GM06990 (cell line): Measurements from ENCODE around the gene PTPRT.

Experiments
- DNase-seq: peaks from one replicate; pipeline ENCODE4 v3.0.0-alpha.2; 2011; ENCODE audit not compliant: insufficient read length; ENCODE audit errors: extremely low read depth
- H3K27me3 ChIP-seq: replicated peaks from 2 replicates; pipeline ENCODE4 v1.6.0; 2011; ENCODE audit warnings: low read length; ENCODE audit not compliant: control insufficient read depth, insufficient read depth
- H3K36me3 ChIP-seq: 2 replicates; pipeline ENCODE4 v1.5.1; 2011; ENCODE audit warnings: low read length; ENCODE audit not compliant: control insufficient read depth, insufficient read depth
- H3K4me3 ChIP-seq: replicated peaks from 2 replicates; pipeline ENCODE4 v1.5.1; 2011; ENCODE audit warnings: low read depth, mild to moderate bottlenecking, control low read depth, low read length
- CTCF ChIP-seq: IDR thresholded peaks from 2 replicates; pipeline ENCODE4 v1.5.1; 2011; ENCODE audit warnings: low read length, control low read depth, mild to moderate bottlenecking, inconsistent platforms; ENCODE audit not compliant: insufficient read depth, poor library complexity, severe bottlenecking

The PTPRT gene

DNA sequence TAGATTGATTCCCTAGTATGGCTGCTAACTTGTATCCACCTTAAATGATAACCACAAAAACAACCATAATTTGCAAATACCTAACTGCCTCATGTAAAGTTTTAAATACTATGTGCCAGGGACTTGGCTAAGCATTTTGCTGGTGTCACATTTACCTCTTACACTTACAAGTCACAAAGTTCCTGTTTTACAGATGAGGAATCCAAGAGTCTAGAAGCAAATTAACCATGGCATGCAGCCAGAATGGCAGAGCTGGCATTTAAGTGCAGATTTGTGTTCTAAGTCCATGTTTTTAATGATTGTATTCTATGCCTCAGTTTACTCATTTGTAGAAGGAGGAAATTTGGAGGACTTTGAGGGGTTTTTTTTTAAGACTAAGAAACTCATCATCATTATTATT lies 696.7 kb downstream of the PTPRT start:
- Histone ChIP-seq H3K27me3 (no peaks in the 10 kb centered on the region), H3K36me3 (no peaks in the 10 kb centered on the region), H3K4me3 (no peak overlapping the region)
- no peak for TF ChIP-seq CTCF
- DNase-seq = no peak

DNA sequence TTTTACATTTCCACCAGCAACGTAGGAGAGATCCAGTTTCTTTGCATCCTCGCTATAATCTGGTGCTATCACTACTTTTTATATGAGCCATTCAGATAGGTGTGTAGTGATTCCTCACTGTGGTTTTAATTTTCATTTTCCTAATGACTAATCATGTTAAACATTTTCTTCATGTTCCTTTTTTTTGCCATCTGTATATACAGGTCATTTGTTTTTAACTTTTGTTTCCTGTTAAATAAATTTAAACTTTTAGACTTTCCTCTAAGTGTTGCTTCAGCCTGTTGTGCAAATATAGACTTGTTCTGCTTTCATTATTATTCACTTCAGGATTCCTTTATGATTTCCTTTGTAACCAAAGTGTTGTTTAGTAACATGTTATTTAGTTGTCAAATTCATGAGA lies 697.4 kb downstream of the PTPRT start:
- DNase-seq = no peak
- no peaks in the 10 kb centered on the region for H3K36me3 ChIP-seq
- no peak for TF ChIP-seq CTCF
- H3K27me3 ChIP-seq = no peaks in the 10 kb centered on the region
- H3K4me3 ChIP-seq = no peak overlapping the region

DNA sequence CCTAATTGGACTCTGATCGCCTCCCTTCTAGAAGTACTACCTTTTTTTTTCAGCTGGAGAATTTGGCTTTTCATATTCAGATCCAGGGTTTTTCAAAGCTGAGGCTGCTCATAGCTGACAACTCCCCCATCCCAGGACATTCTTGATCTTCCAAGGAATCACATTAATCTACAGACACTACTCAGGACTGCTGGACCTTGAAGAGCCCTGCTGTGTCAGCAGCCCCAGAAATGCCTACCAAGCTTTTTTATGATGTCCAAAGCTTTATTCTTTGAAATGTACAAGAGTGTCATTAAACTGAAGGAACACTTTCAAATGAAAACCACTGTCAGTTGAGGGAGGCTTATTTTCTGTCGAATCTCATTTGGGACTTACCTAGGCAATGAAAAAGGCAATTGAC lies 704.1 kb downstream of the PTPRT start:
- Histone ChIP-seq H3K27me3 (no peaks in the 10 kb centered on the region), H3K4me3 (no peak overlapping the region), H3K36me3 (no peaks in the 10 kb centered on the region)
- DNase-seq = no peak
- TF ChIP-seq CTCF = no peak

- Histone ChIP-seq H3K4me3 (no peak overlapping the region), H3K36me3 (no peaks in the 10 kb centered on the region), H3K27me3 (no peaks in the 10 kb centered on the region)
- no peak for TF ChIP-seq CTCF
- no peak for DNase-seq
Observed at GRCh38 chr20:42484790-42485375, 704.8 kb downstream of the PTPRT start.

- DNase-seq = no peak
- Histone ChIP-seq H3K36me3 (no peaks in the 10 kb centered on the region), H3K4me3 (no peak overlapping the region), H3K27me3 (no peaks in the 10 kb centered on the region)
- TF ChIP-seq CTCF = no peak
Observed at GRCh38 chr20:42484335-42484734, 705.4 kb downstream of the PTPRT start.

GRCh38 chr20:42483730-42484303 lies 705.9 kb downstream of the PTPRT start:
- DNase-seq = no peak
- Histone ChIP-seq H3K36me3 (no peaks in the 10 kb centered on the region), H3K4me3 (no peak overlapping the region), H3K27me3 (no peaks in the 10 kb centered on the region)
- TF ChIP-seq CTCF = peak; percentile 66
